H9 (cell line): ENCODE measurements around the gene GSTO2. TPM values are rescaled to one million over a fixed set of nuclear protein-coding genes. Genes with fewer than 3 reads are reported as not detected.
A peak's percentile ranks its signal among the peaks of the same experiment; 100 is the strongest.

Experiments
- DNase-seq: peaks from one replicate; pipeline ENCODE4 v3.0.0-alpha.2; 2017
- H2AFZ ChIP-seq: one replicate; pipeline ENCODE4 v1.6.1; 2013; ENCODE audit warnings: mild to moderate bottlenecking, low read length, control low read depth, moderate library complexity
- H2AK5ac ChIP-seq: 2 replicates; pipeline ENCODE4 v1.6.1; 2013; ENCODE audit warnings: low read length, control low read depth, mixed read lengths; ENCODE audit not compliant: insufficient read length
- H2BK120ac ChIP-seq: one replicate; pipeline ENCODE4 v1.6.1; 2013; ENCODE audit warnings: low read depth, mild to moderate bottlenecking, low read length, control low read depth, inconsistent platforms; ENCODE audit not compliant: poor library complexity, severe bottlenecking
- H2BK12ac ChIP-seq: 2 replicates; pipeline ENCODE4 v1.6.1; 2013; ENCODE audit warnings: low read length, control low read depth, mixed read lengths, low read depth; ENCODE audit not compliant: insufficient read length
- H2BK15ac ChIP-seq: 2 replicates; pipeline ENCODE4 v1.6.1; 2013; ENCODE audit warnings: low read depth, low read length, control low read depth
- H2BK20ac ChIP-seq: one replicate; pipeline ENCODE4 v1.6.1; 2013; ENCODE audit warnings: low read depth, mild to moderate bottlenecking, low read length, control low read depth, inconsistent platforms; ENCODE audit not compliant: poor library complexity, severe bottlenecking
- H2BK5ac ChIP-seq: 2 replicates; pipeline ENCODE4 v1.6.1; 2013; ENCODE audit warnings: low read length, control low read depth, mixed read lengths; ENCODE audit not compliant: insufficient read length
- H3K14ac ChIP-seq: 2 replicates; pipeline ENCODE4 v1.6.1; 2013; ENCODE audit warnings: low read length, control low read depth; ENCODE audit not compliant: insufficient read depth
- H3K18ac ChIP-seq: 2 replicates; pipeline ENCODE4 v1.6.1; 2013; ENCODE audit warnings: low read depth, mild to moderate bottlenecking, mixed read lengths, low read length, control low read depth; ENCODE audit not compliant: insufficient read length
- H3K23ac ChIP-seq: 2 replicates; pipeline ENCODE4 v1.6.1; 2013; ENCODE audit warnings: low read length, control low read depth, mixed read lengths, low read depth; ENCODE audit not compliant: insufficient read length
- H3K23me2 ChIP-seq: 2 replicates; pipeline ENCODE4 v1.6.1; 2013; ENCODE audit warnings: low read depth, mild to moderate bottlenecking, mixed read lengths, low read length, control low read depth; ENCODE audit not compliant: insufficient read length, poor library complexity, severe bottlenecking
- H3K27ac ChIP-seq: 2 replicates; pipeline ENCODE4 v1.5.1; 2013; ENCODE audit warnings: low read length, control low read depth, mixed read lengths, low read depth; ENCODE audit not compliant: insufficient read length
- H3K27me3 ChIP-seq: 2 replicates; pipeline ENCODE4 v1.6.1; 2013; ENCODE audit warnings: low read length, control low read depth, inconsistent platforms; ENCODE audit not compliant: insufficient read depth
- H3K4ac ChIP-seq: 2 replicates; pipeline ENCODE4 v1.6.1; 2013; ENCODE audit warnings: low read depth, mild to moderate bottlenecking, control low read depth, inconsistent platforms, low read length, moderate library complexity
- H3K4me1 ChIP-seq: 2 replicates; pipeline ENCODE4 v1.6.1; 2013; ENCODE audit warnings: low read length, control low read depth, inconsistent platforms; ENCODE audit not compliant: insufficient read depth
- H3K4me2 ChIP-seq: 2 replicates; pipeline ENCODE4 v1.6.1; 2013; ENCODE audit warnings: low read length, control low read depth, mixed read lengths; ENCODE audit not compliant: insufficient read length, insufficient read depth
- H3K56ac ChIP-seq: 2 replicates; pipeline ENCODE4 v1.6.1; 2013; ENCODE audit warnings: low read depth, mild to moderate bottlenecking, mixed read lengths, low read length, control low read depth; ENCODE audit not compliant: insufficient read length
- H3K79me1 ChIP-seq: 2 replicates; pipeline ENCODE4 v1.6.1; 2013; ENCODE audit warnings: low read depth, mild to moderate bottlenecking, moderate library complexity, low read length, control low read depth, inconsistent platforms; ENCODE audit not compliant: insufficient read depth, poor library complexity, severe bottlenecking
- H3K79me2 ChIP-seq: 2 replicates; pipeline ENCODE4 v1.6.1; 2013; ENCODE audit warnings: low read length, control low read depth, inconsistent platforms; ENCODE audit not compliant: insufficient read depth
- H3K9ac ChIP-seq: 2 replicates; pipeline ENCODE4 v1.6.1; 2013; ENCODE audit warnings: low read length, control low read depth, mixed read lengths; ENCODE audit not compliant: insufficient read length; ENCODE audit errors: extremely low read depth
- H3K9me3 ChIP-seq: one replicate; pipeline ENCODE4 v1.6.1; 2013; ENCODE audit warnings: low read depth, low read length, inconsistent platforms; ENCODE audit not compliant: control insufficient read depth
- H3T11ph ChIP-seq: one replicate; pipeline ENCODE4 v1.6.1; 2013; ENCODE audit warnings: mild to moderate bottlenecking, low read length, control low read depth, inconsistent platforms
- H4K20me1 ChIP-seq: one replicate; pipeline ENCODE4 v1.6.1; 2013; ENCODE audit not compliant: control insufficient read depth, insufficient read length, insufficient read depth
- H4K5ac ChIP-seq: 2 replicates; pipeline ENCODE4 v1.6.1; 2013; ENCODE audit warnings: low read depth, mild to moderate bottlenecking, mixed read lengths, low read length, control low read depth; ENCODE audit not compliant: insufficient read length
- H4K8ac ChIP-seq: replicated peaks from 2 replicates; pipeline ENCODE4 v1.6.1; 2013; ENCODE audit warnings: low read length, control low read depth, mixed read lengths, low read depth; ENCODE audit not compliant: insufficient read length
- H4K91ac ChIP-seq: 2 replicates; pipeline ENCODE4 v1.6.1; 2013; ENCODE audit warnings: low read depth, mild to moderate bottlenecking, moderate library complexity, mixed read lengths, low read length, control low read depth; ENCODE audit not compliant: insufficient read length
- H3K27ac Mint-ChIP-seq, 3 experiments: 2 replicates in 2 of 3; 3 replicates in 1 of 3; pipeline ENCODE4 v1.8.0; 2020 to 2021; ENCODE audit warnings: mixed read lengths in 3 of 3, mild to moderate bottlenecking in 1 of 3, moderate library complexity in 1 of 3
- H3K27me3 Mint-ChIP-seq: 2 replicates; pipeline ENCODE4 v1.8.0; 2021; ENCODE audit warnings: low read depth, mild to moderate bottlenecking, moderate library complexity, mixed read lengths
- H3K36me3 Mint-ChIP-seq, 3 experiments: 2 replicates in 2 of 3; 3 replicates in 1 of 3; pipeline ENCODE4 v1.8.0; 2020 to 2021; ENCODE audit warnings: low read depth in 3 of 3, mixed read lengths in 3 of 3; ENCODE audit not compliant: insufficient read depth in 1 of 3
- H3K4me1 Mint-ChIP-seq, 2 experiments: 2 replicates each; pipeline ENCODE4 v1.8.0; 2020; ENCODE audit warnings: mixed read lengths in 2 of 2
- H3K4me3 Mint-ChIP-seq, 2 experiments: 2 replicates in 1 of 2; 3 replicates in 1 of 2; pipeline ENCODE4 v1.8.0; 2020 to 2021; ENCODE audit warnings: mild to moderate bottlenecking in 2 of 2, mixed read lengths in 2 of 2, moderate library complexity in 1 of 2
- H3K9me3 Mint-ChIP-seq, 2 experiments: 2 replicates in 1 of 2; 3 replicates in 1 of 2; pipeline ENCODE4 v1.8.0; 2020; ENCODE audit warnings: mild to moderate bottlenecking in 2 of 2, mixed read lengths in 2 of 2, moderate library complexity in 1 of 2
- WGBS: extraction: QIAGEN DNeasy Blood & Tissue Kit; methylation state at CpG from one replicate; pipeline ENCODE4 v1.1.7; 2013; ENCODE audit warnings: missing lambda C conversion rate, low lambda C conversion rate, mixed read lengths; ENCODE audit not compliant: insufficient read length; ENCODE audit errors: extremely low coverage; 5-methylcytosine and 5-hydroxymethylcytosine counted together
- total RNA-seq: library from RNA; stranded (reverse); gene quantifications from 2 replicates; pipeline ENCODE4 v1.2.1, GENCODE V29; 2021
- TF ChIP-seq, protein P1 (sequence below): fragments of 200-600 bp; sonication (generic); conservative IDR thresholded peaks from 3 replicates; pipeline ENCODE4 v1.8.0; 2021; ENCODE audit warnings: antibody characterized with exemption, mild to moderate bottlenecking

The GSTO2 gene
- total RNA-seq, 1 experiment from 2014 or later = 14.5 TPM

DNA sequence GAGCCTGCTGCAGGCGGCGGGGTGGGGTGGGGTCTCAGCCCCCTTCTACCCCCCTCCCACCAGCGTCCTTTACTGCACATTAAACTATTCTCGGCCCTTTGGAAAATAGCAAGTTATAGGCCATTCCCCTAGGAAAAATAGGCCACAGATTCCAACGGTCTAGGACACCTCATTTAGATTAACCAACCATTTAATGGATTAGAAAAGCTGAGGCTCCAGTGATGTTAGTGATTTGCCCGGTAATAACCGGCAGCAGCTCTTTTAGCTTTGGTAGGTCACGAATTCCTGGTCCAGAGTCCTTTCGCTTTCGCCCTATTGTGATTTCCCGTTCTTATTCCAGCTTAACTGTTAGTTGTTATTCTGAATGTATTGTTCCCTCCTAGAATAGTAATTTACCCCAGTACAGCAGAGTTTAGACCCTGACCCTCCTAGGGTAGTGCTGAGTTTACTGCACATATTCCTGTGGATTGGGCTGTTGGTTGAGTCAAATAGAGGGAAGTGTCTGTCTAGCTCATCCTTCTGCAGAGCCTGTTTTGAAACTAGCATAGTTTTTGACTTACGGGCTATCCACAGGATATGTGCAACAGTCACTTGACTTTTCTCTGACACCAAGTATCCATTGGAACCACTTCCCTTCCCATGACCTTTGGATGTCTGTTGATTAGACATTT is 13.5 kb upstream of the GSTO2 start:
- Histone ChIP-seq H2BK20ac (no peak overlapping the region), H3K4ac (no peak overlapping the region), H3K23ac (no peak overlapping the region), H3K18ac (no peak overlapping the region), H3K56ac (no peak overlapping the region), H4K91ac (no peak overlapping the region), H3K9ac (peak overlapping the region; percentile 14), H4K8ac (no peak overlapping the region), H4K5ac (no peak overlapping the region), H3K4me1 (peaks cover 11% of the 10 kb centered on the region; the same call in 1 of the 2 replicates), H3K23me2 (peaks cover 12% of the 10 kb centered on the region), H3K79me1 (no peaks in the 10 kb centered on the region), H2BK15ac (no peak overlapping the region), H3K27ac (no peak overlapping the region), H2BK12ac (no peak overlapping the region), H3K14ac (no peak overlapping the region; the same call in 1 of the 2 replicates), H3T11ph (no peak overlapping the region), H2BK120ac (no peak overlapping the region), H4K20me1 (no peaks in the 10 kb centered on the region), H2BK5ac (no peak overlapping the region), H3K79me2 (no peaks in the 10 kb centered on the region; the same call in 1 of the 2 replicates), H3K4me2 (peak overlapping the region; percentile 87), H3K9me3 (no peaks in the 10 kb centered on the region), H2AK5ac (no peak overlapping the region), H2AFZ (no peak overlapping the region), H3K27me3 (no peaks in the 10 kb centered on the region; the same call in 1 of the 2 replicates)
- no peaks in the 10 kb centered on the region for H3K9me3 Mint-ChIP-seq
- TF ChIP-seq, protein P1, sequence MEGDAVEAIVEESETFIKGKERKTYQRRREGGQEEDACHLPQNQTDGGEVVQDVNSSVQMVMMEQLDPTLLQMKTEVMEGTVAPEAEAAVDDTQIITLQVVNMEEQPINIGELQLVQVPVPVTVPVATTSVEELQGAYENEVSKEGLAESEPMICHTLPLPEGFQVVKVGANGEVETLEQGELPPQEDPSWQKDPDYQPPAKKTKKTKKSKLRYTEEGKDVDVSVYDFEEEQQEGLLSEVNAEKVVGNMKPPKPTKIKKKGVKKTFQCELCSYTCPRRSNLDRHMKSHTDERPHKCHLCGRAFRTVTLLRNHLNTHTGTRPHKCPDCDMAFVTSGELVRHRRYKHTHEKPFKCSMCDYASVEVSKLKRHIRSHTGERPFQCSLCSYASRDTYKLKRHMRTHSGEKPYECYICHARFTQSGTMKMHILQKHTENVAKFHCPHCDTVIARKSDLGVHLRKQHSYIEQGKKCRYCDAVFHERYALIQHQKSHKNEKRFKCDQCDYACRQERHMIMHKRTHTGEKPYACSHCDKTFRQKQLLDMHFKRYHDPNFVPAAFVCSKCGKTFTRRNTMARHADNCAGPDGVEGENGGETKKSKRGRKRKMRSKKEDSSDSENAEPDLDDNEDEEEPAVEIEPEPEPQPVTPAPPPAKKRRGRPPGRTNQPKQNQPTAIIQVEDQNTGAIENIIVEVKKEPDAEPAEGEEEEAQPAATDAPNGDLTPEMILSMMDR = no peak
- WGBS = no CpG with 5 or more reads among the region's 12 CpGs
- no peak overlapping the region for H3K27ac Mint-ChIP-seq
- H3K27me3 Mint-ChIP-seq = peaks cover 15% of the 10 kb centered on the region
- peaks cover 49 to 60% of the 10 kb centered on the region in 2 experiments for H3K4me1 Mint-ChIP-seq
- H3K36me3 Mint-ChIP-seq = peaks cover 0 to 30% (median 16%) of the 10 kb centered on the region in 3 experiments; a peak in 5 of 7 replicates
- DNase-seq = no peak
- peak overlapping the region; percentile 77 to 87 for H3K4me3 Mint-ChIP-seq
